Activated CD4-positive, alpha-beta T cell treated with anti-CD3 and anti-CD28 coated beads, Interleukin-2, amount 50 U/mL, for 48 hours (primary cell): ENCODE measurements around the gene KLK5.
"Not testable (repeated sequence)": the region's sequence is repeated elsewhere in the genome, so short reads cannot be mapped to it uniquely, and the experiment has no call there.

ENCODE experiments used
- DNase-seq, 2 experiments: peaks; one replicate each; pipeline ENCODE4 v3.0.0-alpha.2; 2020

KLK5 gene, protein sequence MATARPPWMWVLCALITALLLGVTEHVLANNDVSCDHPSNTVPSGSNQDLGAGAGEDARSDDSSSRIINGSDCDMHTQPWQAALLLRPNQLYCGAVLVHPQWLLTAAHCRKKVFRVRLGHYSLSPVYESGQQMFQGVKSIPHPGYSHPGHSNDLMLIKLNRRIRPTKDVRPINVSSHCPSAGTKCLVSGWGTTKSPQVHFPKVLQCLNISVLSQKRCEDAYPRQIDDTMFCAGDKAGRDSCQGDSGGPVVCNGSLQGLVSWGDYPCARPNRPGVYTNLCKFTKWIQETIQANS

DNA sequence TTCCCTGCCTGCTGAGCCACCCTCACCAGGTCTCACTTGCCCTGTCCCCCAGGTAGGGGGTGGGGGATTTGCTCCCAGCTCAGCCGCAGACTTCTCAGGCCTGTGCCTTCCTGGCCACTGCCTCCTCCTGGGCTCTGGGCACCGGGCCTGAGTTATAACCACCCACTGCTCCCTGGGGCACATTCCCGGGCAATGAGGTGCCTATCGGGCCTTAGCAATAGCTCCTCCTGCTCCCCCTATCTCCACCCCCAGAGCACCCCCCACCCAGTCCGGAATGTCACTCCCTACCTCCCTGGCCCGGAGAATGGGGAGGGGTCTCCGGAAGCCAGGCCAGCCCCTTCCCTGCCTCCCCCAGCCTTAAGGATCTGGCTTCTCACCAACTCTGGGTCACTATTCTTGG, at the start of gene KLK5:
Gene KLK5, minus strand, starts transcription at position 129 of the 400 bp plus-strand sequence. CDS start 381 bp downstream, outside the sequence.
- no peak for DNase-seq

DNA sequence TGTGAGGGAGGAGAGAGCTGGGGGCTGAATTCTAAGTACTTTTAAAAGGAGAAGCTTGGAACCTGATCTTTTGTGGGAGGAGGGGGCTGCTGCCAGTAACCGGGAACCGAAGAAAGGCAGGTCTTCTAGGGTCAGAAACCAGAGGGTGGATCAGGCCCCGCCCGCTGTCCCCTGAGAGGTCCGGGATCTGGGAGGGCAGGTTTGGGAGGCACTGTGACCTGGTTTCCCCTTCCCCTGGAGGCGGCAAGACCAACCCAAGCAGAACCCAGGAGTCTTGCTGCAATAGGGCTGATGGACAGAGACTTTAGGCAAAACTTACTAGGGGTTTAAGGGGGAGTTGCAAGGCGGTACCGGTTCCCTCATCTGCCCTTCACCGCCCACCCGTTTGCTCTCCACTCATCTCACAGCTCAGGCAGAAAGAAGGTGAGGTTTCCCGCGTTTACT, 49.3 kb upstream of the KLK5 start:
- no peak for DNase-seq

DNA sequence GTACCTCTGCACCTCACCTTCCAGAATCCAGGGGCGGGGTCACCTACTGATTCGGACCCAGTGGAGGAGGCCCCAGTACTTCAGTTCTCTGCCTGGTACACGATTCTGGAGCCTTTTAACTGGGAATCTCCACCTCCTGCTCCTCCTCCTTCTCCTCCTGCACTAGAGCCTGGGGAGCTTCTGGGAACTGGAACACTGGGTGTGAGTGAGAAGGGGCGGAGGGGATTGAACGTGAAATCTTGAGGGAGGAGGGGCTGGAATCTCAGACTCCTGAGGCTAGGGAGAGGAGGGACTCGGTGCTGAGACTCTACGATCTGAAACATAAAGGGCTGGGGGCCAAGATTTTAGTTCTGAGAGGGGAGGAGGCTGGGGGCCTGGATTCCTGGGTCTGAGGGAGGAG, 48.7 kb upstream of the KLK5 start, which contains the start of gene KLK8:
Gene KLK8, minus strand, starts transcription at position 90 of the 400 bp plus-strand sequence. CDS start 437 bp downstream, outside the sequence.
- no peak for DNase-seq

DNA sequence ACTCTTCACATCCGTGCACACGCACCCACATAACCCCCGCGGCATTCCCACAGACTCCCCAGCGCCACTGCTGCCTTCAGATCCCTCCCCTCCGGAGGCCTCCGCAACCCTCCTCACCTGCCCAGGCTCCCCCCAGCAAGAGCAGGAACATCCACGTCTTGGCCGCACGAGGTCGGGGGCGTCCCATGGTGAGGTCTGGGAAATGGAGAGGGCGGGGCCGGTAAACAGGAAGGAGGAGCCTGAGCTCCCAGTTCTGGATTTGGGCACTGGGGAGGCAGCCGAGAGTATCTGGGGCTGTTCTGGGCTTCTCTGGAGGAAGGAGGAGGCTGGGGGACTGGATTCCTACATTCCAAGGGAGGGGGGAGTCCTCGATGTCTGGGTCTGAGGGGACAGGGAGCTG, 48.1 kb upstream of the KLK5 start:
- no peak for DNase-seq

DNA sequence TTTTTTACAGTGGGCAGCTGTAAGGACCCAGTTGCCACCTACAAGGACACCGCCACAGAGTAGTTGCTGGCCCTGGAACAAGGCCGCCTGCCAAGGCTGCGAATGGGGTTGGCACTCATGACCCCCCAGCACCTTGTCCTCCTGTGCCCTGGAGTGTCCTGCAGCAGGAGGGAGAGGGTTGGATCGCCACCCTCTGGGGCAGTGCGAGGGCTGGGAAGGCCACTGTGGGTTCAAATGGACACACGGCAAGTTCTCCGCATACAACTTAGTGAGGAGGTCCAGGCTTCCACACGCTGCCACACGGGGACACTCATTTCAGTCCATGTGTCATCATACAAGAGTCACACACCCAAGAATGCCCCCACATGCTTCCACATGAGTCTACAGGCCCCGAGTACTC, 47.6 kb upstream of the KLK5 start:
- no peak for DNase-seq

DNA sequence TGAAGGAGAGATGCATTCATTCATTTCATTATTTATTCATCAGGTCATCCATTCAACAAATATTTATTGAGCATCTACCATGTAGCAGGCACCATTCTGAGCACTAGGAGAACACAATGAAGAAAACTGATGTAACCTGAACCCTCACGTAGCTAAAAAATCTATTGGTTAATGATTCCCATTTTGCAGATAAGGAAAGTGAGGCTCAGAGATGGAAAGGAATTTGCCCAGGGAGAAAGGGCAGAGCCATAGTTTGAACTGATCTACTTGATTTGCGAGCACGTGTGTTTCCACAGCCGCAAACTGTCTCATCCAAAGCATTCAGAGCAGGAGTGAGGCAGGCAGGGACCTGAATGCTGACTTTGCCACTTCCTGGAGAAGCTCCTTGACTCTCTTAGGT, 45.8 kb upstream of the KLK5 start:
- DNase-seq, result no peak

DNA sequence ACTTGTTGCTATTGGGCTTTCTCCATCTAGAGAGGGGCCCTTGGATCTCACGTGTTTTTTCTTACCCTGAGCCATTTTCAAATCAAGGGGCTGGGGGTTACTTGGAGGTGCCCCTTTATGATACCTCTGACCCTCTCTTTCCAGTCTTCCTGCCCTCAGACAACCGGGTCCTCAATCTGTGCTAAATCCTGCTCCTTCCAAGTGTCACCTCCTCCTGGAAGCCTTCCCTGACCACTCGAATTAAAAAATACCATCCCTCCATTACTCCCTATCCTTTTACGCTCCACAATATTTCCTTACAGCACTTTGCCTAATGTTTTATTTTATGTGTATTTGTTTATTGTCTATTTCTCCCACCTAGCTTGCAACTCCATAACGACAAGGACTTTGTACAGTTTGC, 45.2 kb upstream of the KLK5 start:
- DNase-seq, result no peak

DNA sequence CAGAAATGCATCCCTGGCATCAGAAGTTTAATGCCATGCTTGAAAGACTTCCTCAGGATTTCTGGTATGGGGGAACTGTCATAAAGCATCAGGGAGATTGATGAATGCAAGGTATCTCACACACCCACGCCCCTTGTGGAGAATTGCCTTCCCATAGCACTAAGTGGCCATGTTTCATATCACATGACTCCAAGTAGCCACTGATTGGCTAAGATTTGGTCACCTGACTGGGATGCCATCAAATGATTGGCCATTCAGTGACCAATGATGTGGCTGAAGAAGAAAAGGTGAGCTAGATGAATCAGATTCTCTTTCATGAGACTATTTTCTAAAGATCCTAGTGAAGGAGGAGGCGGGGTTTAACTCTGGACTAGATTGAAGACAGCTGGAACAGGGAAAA, 41.3 kb upstream of the KLK5 start:
- no peak for DNase-seq

DNA sequence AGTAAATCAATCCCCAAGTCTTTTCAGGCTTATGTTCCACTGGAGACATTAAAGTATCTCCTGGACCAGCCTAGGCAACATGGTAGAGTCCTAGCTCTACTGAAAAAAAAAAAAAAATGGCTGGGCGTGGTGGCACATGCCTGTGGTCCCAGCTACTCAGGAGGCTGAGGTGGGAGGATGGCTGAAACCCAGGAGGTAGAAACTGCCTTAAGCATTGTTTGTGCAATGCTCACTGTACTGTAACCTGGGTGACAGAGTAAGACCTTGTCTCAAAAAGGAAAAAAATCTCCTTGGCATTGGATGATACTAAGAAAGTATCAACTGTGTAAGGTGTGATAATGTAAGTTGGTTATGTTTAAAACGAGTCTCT, 39.8 kb upstream of the KLK5 start:
- no peak for DNase-seq

DNA sequence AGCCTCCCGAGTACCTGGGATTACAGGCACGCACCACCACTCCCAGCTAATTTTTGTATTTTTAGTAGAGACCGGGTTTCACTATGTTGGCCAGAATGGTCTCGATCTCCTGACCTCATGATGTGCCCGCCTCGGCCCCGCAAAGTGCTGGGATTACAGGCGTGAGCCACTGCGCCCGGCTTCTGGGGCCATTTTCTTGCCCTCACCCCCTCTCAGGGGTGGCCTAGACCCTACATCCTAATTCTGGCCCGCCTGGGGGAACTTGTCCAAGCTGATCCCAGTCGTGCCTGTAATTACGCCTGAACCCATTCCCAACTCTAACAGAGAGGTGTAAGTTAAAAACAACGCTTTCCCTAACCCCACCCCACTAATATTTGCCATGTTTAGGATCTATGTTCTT, 31.6 kb upstream of the KLK5 start:
- DNase-seq, result not testable (repeated sequence)

DNA sequence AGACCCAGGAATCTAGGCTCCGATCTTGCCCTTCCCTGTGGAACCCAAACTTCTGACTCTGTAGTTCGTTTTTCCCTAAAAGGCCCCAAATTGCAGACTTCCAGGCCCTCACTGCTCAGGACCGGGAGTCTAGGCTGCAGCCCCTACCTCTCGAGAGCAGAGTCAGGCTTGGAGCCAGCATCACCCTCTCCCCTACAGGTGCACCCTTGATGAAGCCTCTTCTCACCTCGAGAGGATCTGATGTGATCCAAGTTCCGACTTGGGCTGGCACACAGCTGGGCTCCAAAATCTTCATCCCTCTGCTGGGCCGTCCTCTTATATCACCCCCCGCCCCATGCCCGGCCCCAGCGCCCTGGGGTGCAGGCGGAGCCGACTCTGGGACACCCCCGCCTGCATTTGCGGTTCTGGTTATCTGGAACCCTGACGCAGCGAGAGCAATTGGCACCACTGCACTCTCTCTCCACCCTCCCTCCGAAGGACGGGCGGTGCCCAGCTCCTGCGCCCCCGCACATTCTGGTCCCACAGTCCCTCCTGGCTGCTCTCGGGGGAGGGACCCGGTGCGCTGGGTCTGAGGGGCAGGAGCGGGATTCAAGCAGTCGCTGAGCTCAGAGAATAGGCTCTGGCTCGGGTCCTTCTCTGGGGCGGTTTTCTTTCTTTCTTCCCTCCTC, 30.9 kb upstream of the KLK5 start, which contains the start of gene KLK7:
Gene KLK7, minus strand, starts transcription at position 293 of the 668 bp plus-strand sequence. CDS start 1,518 bp downstream, outside the sequence.
- DNase-seq, result no peak

DNA sequence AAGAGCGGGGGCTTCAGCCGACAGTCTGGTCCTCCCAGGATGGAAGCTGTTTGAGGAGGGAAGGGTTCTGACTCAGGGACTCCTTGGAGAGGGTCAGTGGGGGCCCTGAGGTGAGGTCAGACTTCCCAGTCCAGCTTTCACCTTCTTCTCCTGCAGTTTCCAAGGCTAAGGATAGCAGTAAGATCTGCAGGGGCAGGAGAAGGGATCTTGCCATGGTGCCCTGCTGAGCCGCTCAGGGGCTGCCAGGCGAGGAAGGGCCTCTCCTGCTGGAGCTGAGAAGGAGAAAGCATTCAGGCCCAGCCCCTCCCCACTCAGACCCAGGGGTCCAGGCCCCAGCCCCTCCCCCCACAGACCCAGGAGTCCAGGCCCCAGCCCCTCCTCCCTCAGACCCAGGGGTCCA, 29.3 kb upstream of the KLK5 start:
- no peak for DNase-seq

DNA sequence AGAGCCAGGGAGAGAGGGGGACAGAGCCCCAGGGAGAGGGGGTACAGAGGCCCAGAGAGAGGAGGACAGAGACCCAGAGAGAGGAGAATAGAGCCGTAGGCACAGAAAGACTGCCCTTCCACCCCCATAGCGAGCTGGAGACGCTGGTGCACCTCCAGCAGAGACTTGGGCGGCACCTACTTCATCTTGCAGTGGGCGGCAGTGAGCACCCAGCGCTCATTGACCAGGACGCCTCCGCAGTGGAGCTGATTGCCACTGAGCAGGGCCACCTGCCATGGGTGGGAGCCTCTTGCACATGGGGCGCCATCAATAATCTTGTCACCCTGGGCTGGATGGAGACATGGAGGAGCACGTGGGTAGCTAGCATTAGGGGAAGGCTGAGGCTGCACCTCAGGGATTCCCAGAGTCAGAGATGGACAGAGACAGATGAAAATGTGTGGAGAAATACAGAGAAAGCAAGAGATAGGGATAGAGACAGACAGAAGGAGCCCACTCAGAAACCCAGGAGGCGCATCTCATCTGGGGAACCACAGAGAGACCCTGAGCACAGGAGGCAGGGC, 28.8 kb upstream of the KLK5 start:
- DNase-seq, result no peak

DNA sequence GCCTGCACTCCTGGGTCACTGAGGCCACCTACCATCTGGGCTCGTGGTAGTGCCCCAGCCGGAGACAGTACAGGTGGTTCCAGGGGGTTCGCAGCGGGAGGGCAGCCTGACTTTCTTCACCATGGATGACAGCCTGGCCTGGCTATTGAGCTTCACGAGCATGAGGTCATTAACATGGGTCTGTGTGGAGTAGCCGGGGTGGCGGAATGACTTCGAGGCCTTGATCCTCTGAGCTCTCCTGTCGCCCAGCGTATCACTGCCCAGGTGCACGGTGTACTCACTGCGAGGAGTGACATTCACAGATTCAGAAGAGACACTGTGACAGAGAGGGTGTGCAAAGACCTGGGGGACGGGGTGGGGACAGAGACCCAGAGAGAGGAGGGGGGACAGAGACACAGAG, 27.4 kb upstream of the KLK5 start:
- no peak for DNase-seq

DNA sequence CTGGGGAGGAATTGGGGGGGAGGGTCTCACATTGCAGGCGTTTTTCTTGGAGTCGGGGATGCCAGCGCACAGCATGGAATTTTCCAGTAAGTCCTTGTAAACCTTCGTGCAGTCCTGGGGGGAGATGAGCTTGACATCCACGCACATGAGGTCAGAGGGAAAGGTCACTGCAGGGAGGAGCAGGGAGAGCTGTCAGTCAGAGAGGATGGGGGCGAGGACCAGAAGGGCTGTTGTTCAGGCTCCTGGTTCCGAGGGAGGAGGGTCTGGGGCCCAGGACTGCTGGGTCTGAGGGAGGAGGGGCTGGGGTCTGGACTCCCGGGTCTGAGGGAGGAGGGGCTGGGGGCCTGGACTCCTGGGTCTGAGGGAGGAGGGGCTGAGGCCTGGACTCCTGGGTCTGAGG, 26.9 kb upstream of the KLK5 start:
- DNase-seq, result no peak

DNA sequence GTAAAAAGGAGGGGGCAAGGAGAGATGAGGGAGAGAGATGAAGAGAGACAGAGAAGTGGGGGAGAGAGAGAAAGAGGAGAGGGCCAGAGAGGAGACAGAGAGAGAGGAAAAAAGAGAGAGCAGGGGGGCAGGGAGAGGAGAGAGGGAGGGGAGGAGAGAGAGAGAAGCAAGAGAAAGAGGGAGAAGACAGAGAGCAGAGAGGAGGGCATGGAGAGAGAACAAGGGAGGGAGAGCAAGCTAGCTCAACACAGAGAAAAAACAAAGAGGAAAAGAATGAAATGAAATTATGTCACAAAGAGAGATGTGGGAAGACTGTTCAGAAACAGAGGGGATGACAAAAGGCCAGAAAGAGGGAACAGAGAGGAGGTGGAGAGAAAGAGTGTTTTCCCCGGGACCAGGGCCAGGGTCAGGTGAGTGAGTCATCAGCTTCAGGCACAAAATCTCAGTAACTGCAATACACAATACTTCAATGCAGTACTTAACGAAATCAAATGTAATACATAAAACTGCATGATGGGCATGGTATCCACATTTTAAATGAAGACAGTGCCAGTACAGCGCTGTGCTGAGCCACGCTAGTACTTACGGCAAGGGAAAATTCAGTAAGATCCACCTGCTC, 26.0 kb upstream of the KLK5 start:
- no peak for DNase-seq

DNA sequence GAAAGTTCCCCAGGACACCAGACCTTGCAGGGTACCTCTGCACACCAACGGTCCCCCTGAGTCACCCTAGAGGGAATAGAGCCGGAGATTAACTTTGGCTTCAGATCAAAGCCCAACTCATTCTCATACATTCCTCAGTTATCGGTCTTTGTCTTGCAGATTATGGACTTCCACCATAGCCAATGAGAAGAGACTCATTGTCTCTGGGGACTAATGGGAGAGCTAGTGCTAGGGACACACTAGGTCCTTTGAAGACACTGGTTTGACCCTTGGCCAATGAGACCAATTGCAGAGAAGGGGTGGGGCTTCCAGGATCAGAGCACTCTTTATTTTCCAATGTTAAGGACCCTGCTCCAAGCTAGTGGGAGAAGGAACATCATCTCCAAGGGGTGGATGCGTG, 24.8 kb upstream of the KLK5 start:
- DNase-seq, result no peak

DNA sequence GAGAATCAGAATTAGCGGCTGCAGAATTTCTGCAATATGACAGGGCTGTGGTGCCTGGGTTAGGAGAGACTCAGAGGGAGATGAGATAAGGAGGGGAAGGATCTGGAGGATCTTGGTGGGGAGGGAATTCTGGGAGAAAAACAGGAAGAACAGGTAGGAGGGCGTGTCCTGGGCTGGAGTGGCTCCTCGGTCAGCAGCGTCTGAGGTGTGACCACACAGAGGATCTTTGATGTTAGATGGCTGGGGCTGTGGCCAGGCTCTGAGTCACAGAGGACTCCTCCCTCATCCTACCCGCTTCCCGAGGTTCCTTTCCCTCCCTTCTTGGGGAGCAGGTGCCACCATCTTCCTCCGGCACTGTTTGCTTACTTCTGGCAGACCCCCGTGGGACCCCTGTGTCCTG, 22.9 kb upstream of the KLK5 start:
- no peak for DNase-seq

DNA sequence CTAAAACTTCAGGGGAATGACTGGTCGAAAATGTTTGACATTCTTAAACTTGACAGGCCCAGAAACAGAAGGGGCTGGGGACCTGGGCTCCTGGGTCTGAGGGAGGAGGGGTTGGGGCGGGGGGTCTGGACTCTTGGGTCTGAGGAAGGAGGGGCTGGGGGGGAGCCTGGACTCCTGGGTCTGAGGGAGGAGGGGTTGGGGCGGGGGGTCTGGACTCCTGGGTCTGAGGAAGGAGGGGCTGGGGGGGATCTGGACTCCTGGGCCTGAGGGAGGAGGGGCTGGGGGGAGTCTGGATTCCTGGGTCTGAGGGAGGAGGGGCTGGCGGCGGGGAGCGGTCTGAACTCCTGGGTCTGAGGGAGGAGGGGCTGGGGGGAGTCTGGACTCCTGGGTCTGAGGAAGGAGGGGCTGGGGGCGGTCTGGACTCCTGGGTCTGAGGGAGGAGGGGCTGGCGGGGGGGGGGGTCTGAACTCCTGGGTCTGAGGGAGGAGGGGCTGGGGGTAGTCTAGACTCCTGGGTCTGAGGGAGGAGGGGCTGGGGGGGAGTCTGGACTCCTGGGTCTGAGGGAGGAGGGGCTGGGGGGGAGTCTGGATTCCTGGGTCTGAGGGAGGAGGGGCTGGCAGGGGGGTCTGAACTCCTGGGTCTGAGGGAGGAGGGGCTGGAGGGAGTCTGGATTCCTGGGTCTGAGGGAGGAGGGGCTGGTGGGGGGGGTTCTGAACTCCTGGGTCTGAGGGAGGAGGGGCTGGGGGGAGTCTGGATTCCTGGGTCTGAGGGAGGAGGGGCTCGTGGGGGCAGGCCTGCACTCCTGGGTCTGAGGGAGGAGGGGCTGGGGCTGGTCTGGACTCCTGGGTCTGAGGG, 22.1 kb upstream of the KLK5 start:
- no peak for DNase-seq

DNA sequence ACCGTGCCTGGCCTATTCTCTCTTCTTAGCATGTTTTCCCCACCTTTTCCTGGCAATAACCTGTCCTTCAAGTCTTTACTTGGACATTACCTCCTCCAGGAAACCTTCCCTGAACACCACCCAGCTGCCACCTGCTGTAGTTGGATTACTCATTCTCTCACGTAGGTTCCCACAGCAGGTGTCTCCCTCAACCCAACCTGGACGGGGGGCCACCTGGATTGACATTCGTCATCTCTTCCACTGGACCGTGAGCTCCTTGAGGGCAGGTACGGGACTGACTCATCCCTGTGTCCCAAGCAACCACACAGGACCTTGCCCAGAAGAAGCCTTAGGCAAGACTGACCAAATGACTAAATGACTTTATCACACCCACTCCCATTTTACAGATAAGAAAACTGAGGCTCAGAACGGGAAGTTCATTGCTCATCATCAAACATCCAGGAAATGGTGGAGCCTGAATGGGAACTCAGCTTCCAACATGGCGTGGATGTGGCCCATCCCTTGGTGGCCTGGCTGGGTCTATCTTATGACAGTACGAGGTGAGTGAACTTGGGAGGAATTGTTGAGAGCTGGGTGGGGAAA, 20.0 kb upstream of the KLK5 start:
- DNase-seq, result no peak

DNA sequence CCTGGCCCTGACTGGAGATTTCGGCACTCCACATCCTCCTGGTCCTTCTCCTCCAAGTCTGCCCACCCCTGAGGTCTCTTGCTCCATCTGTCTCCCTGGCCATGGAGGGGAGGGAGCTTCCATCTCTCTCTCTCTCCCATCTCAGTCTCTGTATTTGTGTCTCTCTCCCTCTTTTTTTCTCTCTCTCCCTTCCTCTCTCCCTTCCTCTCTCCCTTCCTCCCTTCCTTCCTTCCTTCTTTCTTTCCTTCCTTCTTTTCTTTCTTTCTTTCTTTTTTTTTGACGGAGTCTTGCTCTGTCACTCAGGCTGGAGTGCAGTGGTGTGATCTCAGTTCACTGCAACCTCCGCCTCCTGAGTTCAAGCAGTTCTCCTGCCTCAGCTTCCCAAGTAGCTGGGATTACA, 17.0 kb upstream of the KLK5 start:
- not testable (repeated sequence) for DNase-seq

DNA sequence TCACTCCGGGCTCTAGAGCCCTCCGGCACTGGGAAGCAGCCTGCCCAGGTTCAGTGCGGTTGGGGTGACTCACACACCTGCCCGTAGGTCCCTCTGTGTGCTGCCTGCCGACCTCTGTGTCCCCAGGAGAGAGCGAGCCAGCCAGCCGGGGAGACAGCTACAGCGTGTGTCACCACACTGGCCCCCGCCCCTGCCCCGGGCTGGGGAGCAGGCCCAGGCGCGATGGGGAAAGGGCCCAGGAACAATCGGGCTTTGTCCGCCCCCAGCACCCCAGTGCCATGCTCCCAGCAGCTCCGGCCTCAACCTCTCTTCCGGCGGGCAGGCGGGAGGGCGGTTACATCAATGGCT, 16.5 kb upstream of the KLK5 start, which contains the start of gene KLK6:
Gene KLK6, minus strand, starts transcription at position 179 of the 348 bp plus-strand sequence. CDS start 1,487 bp downstream, outside the sequence.
- DNase-seq, result no peak
